AG04449 (cell line): Measurements from ENCODE around the gene LRRIQ4.

Experiments used
- CTCF ChIA-PET: fragments of 350-600 bp; formaldehyde crosslinking; extraction: SDS; loops from one replicate; lab custom pipeline; 2021; ENCODE audit warnings: antibody characterized with exemption; lab: Yijun Ruan, JAX
- POLR2A ChIA-PET: fragments of 400-600, 350-600 bp; formaldehyde crosslinking; extraction: SDS; loops from one replicate; lab custom pipeline; 2020; ENCODE audit warnings: antibody characterized with exemption, inconsistent platforms; lab: Yijun Ruan, JAX
- DNase-seq: peaks from one replicate; pipeline ENCODE4 v3.0.0-alpha.2; 2010; ENCODE audit warnings: low read depth, low spot score
- H3K4me3 ChIP-seq: 2 replicates; pipeline ENCODE4 v1.5.1; 2011; ENCODE audit warnings: low read depth, mild to moderate bottlenecking, control low read depth, low read length
- TF ChIP-seq, protein P1 (sequence below): IDR thresholded peaks from one replicate; pipeline ENCODE4 v1.5.1; 2011; ENCODE audit warnings: mild to moderate bottlenecking, moderate library complexity, low read length, control low read depth, inconsistent platforms; ENCODE audit not compliant: insufficient read depth; ENCODE audit errors: missing control alignments

LRRIQ4 gene

DNA sequence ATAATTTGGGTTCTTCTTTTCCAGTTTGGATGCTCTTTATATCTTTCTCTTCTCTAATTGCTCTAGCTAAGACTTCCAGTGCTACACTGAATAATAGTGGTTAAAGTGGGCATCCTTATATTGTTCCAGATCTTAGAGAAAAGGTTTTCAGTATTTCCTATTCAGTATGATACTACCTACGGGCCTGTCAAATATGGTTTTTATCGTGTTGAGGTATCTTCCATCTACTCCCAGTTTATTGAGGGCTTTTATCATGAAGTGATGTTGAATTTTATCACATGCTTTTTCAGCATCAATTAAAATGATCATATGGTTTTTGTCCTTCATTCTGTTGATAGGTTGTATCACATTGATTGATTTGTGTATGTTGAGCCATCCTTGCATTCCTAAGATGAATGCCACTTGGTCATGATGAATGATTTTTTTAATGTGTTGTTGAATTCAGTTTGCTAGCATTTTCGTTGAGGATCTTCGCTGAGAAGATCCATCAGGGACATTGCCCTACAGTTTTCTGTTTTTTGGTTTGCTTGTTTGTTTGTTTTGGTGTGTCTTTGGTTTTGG lies 3.0 kb downstream of the LRRIQ4 start:
- POLR2A ChIA-PET: no interaction called here
- no peak overlapping the region for H3K4me3 ChIP-seq
- TF ChIP-seq, protein P1, sequence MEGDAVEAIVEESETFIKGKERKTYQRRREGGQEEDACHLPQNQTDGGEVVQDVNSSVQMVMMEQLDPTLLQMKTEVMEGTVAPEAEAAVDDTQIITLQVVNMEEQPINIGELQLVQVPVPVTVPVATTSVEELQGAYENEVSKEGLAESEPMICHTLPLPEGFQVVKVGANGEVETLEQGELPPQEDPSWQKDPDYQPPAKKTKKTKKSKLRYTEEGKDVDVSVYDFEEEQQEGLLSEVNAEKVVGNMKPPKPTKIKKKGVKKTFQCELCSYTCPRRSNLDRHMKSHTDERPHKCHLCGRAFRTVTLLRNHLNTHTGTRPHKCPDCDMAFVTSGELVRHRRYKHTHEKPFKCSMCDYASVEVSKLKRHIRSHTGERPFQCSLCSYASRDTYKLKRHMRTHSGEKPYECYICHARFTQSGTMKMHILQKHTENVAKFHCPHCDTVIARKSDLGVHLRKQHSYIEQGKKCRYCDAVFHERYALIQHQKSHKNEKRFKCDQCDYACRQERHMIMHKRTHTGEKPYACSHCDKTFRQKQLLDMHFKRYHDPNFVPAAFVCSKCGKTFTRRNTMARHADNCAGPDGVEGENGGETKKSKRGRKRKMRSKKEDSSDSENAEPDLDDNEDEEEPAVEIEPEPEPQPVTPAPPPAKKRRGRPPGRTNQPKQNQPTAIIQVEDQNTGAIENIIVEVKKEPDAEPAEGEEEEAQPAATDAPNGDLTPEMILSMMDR: no peak

DNA sequence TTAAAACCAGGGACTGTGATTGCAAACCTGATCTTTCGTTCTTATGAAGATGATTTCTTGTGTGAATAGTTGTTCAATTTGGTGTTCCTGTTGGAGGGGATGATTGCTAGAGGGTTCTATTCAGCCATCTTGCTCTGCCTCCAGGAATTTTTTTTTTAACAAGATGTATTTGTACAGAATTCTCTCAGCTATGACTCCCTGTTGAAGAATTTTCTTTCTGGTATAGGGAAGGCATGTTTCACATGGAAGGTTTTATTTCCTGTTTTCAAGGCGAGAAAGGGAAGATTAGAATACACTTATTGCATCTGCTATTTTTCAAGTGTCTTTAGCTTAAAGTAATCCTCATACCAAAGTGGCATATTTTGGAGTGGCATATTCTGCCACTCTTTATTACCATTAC lies 5.6 kb downstream of the LRRIQ4 start:
- TF ChIP-seq, protein P1: no peak
- DNase-seq: peak; percentile 29
- CTCF ChIA-PET: no interaction called here
- POLR2A ChIA-PET: no interaction called here
- no peak overlapping the region for H3K4me3 ChIP-seq

More for the DNA sequence above, 3.0 kb downstream of the LRRIQ4 start:
- CTCF ChIA-PET: no interaction called here
- DNase-seq: no peak

DNA sequence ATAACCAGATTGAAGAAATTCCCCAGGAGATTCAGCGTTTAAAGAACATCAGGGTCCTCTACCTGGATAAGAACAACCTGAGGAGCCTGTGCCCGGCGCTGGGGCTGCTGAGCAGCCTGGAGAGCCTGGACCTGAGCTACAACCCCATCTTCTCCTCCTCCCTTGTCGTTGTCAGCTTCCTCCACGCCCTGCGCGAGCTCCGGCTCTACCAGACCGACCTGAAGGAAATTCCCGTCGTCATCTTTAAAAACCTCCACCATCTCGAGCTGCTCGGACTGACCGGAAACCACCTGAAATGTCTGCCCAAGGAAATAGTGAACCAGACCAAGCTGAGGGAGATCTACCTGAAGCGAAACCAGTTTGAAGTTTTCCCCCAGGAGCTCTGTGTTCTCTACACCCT lies 9.4 kb downstream of the LRRIQ4 start:
- TF ChIP-seq, protein P1: no peak
- ChIA-PET CTCF (interaction anchor here (1.3 to 1.8 kb wide), 2 partner anchors 13 to 41 kb away, joined by 4 to 6 read pairs; no protein-coding TSS in a partner anchor), POLR2A (no interaction called here)
- no peak overlapping the region for H3K4me3 ChIP-seq
- no peak for DNase-seq

DNA sequence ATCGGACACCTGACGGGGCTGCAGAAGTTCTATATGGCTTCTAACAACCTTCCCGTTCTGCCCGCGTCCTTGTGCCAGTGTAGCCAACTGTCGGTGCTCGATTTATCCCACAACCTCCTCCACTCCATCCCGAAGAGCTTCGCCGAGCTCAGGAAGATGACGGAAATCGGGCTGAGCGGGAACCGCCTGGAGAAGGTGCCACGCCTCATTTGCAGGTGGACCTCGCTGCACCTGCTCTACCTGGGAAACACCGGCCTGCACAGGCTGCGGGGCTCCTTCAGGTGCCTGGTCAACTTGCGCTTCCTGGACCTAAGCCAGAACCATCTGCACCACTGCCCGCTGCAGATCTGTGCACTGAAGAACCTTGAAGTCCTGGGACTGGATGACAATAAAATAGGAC lies 9.9 kb downstream of the LRRIQ4 start:
- DNase-seq: no peak
- CTCF ChIA-PET: interaction anchor here (1.3 to 1.8 kb wide), 2 partner anchors 13 to 40 kb away, joined by 4 to 6 read pairs; no protein-coding TSS in a partner anchor
- TF ChIP-seq, protein P1: no peak

DNA sequence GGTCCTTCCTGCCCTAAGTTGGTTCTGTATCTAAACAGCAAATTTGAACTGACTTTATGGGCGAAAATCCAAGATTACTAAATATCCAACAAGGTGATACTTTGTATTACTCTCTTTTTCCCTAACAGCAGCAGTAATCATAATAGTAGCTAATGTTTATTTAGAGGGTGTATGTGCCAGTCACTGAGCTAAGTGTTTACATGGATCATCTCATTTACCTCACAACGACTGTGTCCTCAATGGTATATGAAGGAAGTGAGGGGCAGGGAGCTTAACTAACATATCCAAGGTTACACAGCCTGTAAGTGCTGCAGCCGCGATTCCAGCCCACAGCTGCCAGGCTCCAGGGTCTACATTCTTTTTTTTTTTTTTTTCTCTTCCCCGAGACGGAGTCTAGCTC lies 10.3 kb downstream of the LRRIQ4 start:
- ChIA-PET POLR2A (no interaction called here), CTCF (interaction anchor here (1.8 kb wide), 1 partner anchor 12 kb away, joined by 6 read pairs; no protein-coding TSS in a partner anchor)
- no peak overlapping the region for H3K4me3 ChIP-seq
- TF ChIP-seq, protein P1: no peak
- no peak for DNase-seq

More for the DNA sequence above, 9.9 kb downstream of the LRRIQ4 start:
- POLR2A ChIA-PET: no interaction called here
- no peak overlapping the region for H3K4me3 ChIP-seq

DNA sequence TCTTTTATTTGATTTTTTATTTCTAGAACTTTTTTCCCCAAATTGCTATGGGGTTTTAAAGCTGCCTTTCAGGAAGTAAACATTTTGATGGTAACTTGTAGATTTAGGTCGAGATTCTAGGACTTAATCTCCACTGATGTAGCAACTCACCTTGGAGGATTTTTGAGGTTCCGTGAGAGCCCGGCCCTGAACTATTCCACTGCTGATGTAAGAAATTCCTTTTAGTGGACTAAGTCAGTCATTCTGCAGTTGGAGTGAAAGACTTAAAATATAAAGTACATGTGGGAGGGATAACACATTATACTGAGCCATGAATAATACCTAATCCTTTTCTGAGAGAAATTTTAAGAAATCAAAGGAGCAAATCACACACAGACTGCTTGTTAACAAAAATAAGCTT lies 12.6 kb downstream of the LRRIQ4 start:
- TF ChIP-seq, protein P1: no peak
- no peak for DNase-seq
- ChIA-PET CTCF (interaction anchor here (0.6 to 1.8 kb wide), 2 partner anchors 9 to 344 kb away, joined by 4 to 6 read pairs; no protein-coding TSS in a partner anchor), POLR2A (no interaction called here)
- H3K4me3 ChIP-seq: no peak overlapping the region
